Cortex of kidney (tissue), 1 donor: Measurements from ENCODE around the gene FCRL2.

Source experiments
- DNase-seq: peaks from one replicate; lab custom pipeline; 2025; lab: John Stamatoyannopoulos, UW

FCRL2 gene, protein sequence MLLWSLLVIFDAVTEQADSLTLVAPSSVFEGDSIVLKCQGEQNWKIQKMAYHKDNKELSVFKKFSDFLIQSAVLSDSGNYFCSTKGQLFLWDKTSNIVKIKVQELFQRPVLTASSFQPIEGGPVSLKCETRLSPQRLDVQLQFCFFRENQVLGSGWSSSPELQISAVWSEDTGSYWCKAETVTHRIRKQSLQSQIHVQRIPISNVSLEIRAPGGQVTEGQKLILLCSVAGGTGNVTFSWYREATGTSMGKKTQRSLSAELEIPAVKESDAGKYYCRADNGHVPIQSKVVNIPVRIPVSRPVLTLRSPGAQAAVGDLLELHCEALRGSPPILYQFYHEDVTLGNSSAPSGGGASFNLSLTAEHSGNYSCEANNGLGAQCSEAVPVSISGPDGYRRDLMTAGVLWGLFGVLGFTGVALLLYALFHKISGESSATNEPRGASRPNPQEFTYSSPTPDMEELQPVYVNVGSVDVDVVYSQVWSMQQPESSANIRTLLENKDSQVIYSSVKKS

GRCh38 chr1:157776971-157777391 is at the start of gene FCRL2:
TSS of gene FCRL2 (minus strand) at chr1:157777132. CDS start at chr1:157777073, 59 bp downstream.
- DNase-seq = no peak

DNA sequence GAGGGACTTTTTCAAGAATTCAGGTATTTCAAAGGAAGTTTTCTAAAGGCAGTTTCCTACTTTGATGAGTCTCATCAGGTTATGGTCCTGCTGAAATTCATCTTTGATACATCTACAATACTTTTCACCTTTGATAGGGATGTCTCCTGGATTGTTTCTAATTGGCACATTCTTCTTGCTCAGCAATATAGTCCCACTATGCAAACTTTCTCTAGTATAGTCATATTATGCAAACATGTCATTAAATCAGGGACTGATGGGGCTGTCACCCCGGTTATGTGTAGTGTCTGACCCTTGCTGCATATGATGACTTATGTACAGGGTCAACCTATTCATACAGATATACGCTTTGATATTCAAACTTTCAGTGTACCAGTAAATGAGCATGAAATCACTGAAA is 43.4 kb upstream of the FCRL2 start:
- no peak for DNase-seq

- DNase-seq = no peak
These were observed 43.0 kb upstream of the FCRL2 start, which contains the start of gene FCRL1 for GRCh38 chr1:157819896-157820295. TSS of gene FCRL1 (minus strand) at chr1:157820120. CDS start at chr1:157820037, 83 bp downstream.

DNA sequence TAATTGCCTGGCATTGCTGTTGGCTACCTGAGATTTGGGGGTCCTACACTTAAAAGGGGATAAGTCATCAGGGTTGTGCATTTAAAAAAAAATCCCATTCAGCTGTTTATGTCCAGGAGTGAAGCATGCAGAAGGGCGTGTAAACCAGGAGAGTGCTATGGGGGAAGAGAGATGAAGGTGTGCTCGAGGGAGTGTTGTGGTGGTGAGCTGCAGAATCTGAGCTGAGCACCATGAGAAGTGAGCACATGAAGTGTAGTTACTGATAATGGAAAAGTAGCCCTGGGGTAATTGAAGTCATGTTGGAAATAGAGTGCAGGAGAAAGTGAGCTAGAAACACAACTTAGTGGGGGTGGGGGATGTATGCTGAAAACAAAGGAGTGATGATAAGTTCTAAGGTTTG is 42.3 kb upstream of the FCRL2 start:
- DNase-seq = no peak

GRCh38 chr1:157813269-157813668 is 36.3 kb upstream of the FCRL2 start:
- DNase-seq = no peak

GRCh38 chr1:157806431-157807149 is 29.7 kb upstream of the FCRL2 start:
- DNase-seq = no peak

GRCh38 chr1:157803851-157804250 is 26.9 kb upstream of the FCRL2 start:
- DNase-seq = no peak

DNA sequence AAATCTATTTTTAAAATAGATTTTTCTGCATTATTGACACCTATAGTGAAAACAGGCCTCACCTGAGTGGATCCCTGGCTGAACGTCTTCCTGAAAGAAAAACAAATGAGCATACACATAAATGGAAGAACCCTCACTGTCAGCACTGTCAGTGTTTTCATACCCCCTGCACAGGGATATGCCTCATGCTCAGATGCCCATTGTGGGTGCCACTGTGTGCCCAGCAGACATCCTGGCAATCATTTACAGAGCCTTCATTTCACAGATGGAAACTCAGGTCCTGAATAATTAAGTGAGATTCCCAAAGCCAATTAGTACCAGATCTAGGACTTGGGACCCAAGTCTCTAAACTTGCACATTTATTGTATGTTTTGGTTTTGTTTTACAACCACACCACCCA is 23.1 kb upstream of the FCRL2 start:
- DNase-seq = no peak

DNA sequence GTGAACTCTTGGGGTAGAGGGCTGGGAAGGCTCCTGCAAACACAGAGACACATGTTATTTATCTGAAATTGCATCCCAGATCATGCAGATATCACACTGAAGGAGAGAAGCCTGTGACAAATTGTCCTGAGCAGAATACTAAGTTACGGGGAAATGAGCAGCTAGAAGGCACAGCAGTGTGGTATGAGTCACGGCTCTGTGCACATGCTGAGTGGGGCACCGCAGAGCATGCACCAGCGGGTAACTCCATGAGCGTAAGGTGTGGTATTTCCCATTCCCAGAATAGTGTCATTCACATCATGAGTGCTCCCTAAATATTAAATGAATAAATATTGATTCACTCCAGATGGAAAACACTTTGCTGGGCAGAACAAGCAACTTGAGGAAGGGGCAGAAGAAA is 21.3 kb upstream of the FCRL2 start:
- DNase-seq = no peak

- DNase-seq = no peak
These were observed 8.3 kb upstream of the FCRL2 start for GRCh38 chr1:157785248-157785647.

- no peak for DNase-seq
These were observed 7.9 kb upstream of the FCRL2 start for GRCh38 chr1:157784801-157785200.

- DNase-seq = no peak
These were observed 6.0 kb upstream of the FCRL2 start for GRCh38 chr1:157782931-157783330.

- no peak for DNase-seq
These were observed 4.1 kb upstream of the FCRL2 start for GRCh38 chr1:157781048-157781447.

- no peak for DNase-seq
These were observed 1.6 kb downstream of the FCRL2 start for GRCh38 chr1:157775101-157775870.

DNA sequence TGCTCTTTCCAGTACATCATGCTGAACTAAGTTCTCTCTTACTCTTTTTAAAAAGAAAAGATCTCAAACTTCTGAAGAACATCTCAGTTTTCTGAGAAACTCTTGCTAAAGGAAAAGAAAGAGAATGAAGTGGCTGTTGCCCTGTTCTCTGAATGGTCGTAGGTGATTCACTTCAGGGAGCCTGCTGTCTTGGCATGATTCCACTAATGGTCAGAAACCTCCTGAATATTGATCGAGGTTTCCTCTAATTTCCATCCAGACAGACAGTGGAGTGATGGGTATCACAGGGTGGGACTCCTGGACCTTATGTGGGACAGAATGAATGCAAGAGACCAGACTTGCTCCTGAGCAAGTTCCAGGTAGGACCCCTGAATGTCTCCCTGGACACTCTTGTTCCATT is 2.5 kb downstream of the FCRL2 start:
- no peak for DNase-seq

DNA sequence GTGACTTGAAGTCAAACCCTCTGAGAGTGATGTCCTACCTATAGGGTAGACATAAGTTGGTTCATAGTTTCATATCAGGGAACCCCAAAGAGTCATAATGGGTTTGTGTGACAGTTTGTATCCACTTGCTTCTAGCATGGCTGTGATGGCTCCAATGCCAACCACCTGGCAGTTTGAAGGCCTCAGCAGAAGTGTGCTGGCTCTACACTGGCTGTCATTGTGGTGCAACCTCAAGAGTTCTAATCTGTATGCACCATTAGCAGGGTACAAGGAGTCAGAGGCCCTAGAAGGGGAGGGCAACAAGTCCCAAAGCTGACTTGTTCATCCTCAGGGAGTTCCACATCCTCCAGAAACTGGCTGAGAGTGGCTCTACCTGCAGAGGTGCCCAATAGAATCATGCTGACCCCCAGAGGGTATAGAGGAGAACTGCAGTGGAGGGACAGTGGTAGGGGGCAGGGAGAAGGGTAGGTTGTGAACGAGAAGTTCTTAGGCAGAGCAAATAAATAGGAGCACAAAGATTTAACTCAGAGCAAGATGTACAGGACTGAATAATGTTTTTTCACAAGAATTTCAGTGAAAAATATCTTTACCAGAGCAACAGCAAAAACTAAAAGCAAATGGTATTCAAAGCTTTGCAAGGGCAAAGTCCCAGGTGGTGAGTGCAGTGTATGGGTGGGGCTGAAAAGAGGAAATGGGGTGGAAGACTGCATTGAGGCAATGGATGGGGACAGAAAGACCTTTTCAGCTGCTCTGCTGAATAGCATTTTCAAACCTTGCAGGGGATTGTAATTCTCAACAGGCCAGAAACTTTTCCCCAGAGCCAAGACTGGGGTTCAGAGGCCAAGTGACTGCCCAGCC is 3.2 kb downstream of the FCRL2 start:
- no peak for DNase-seq

- DNase-seq = no peak
These were observed 5.1 kb downstream of the FCRL2 start for GRCh38 chr1:157771661-157772425.

- no peak for DNase-seq
These were observed 6.4 kb downstream of the FCRL2 start for GRCh38 chr1:157770442-157771043.

- DNase-seq = no peak
These were observed 10.1 kb downstream of the FCRL2 start for GRCh38 chr1:157766792-157767191.

- no peak for DNase-seq
These were observed 18.9 kb downstream of the FCRL2 start for GRCh38 chr1:157758018-157758417.
